H1 (cell line): ENCODE results near the gene ASCL5. TPM values are rescaled to one million over a fixed set of nuclear protein-coding genes. Genes with fewer than 3 reads are reported as not detected.

Experiments
- CTCF ChIA-PET: fragments of 300-600 bp; sonication (Branson Sonifier 250); formaldehyde crosslinking; loops from one replicate; lab custom pipeline; 2021; ENCODE audit not compliant: partially characterized antibody; lab: Charles Lee
- POLR2A ChIA-PET: fragments of 300-600 bp; sonication (Branson Sonifier 250); formaldehyde crosslinking; loops from one replicate; lab custom pipeline; 2021; ENCODE audit warnings: inconsistent platforms; ENCODE audit not compliant: partially characterized antibody; lab: Charles Lee
- DNase-seq, 2 experiments: peaks; one replicate each; pipeline versions ENCODE4 v3.0.0 to v3.0.0-alpha.2; 2010 to 2022; ENCODE audit warnings: low spot score in 2 of 2, low read depth in 1 of 2, mixed read lengths in 1 of 2
- FAIRE-seq: peaks from 2 replicates; lab custom pipeline; 2011; peaks lifted over from hg19 to GRCh38; lab: Jason Lieb, UNC
- H2AFZ ChIP-seq: 2 replicates; pipeline ENCODE4 v1.8.1; 2012; ENCODE audit warnings: low read length, inconsistent platforms
- H2AK5ac ChIP-seq: 2 replicates; pipeline ENCODE4 v1.6.1; 2013; ENCODE audit warnings: low read depth, low read length
- H2BK120ac ChIP-seq: replicated peaks from 2 replicates; pipeline ENCODE3; 2013; ENCODE audit warnings: low read depth, low read length, inconsistent platforms
- H2BK12ac ChIP-seq: 2 replicates; pipeline ENCODE4 v1.6.1; 2013; ENCODE audit warnings: low read depth, low read length
- H2BK15ac ChIP-seq: 2 replicates; pipeline ENCODE4 v1.6.1; 2013; ENCODE audit warnings: low read length
- H2BK20ac ChIP-seq: 2 replicates; pipeline ENCODE4 v1.6.1; 2013; ENCODE audit warnings: low read length
- H2BK5ac ChIP-seq: 2 replicates; pipeline ENCODE4 v1.6.1; 2013; ENCODE audit warnings: low read depth, low read length
- H3K14ac ChIP-seq: 2 replicates; pipeline ENCODE4 v1.6.1; 2013; ENCODE audit warnings: inconsistent platforms; ENCODE audit not compliant: insufficient read length
- H3K18ac ChIP-seq: 2 replicates; pipeline ENCODE4 v1.6.1; 2013; ENCODE audit warnings: low read length; ENCODE audit errors: extremely low read depth
- H3K23ac ChIP-seq: 2 replicates; pipeline ENCODE4 v1.6.1; 2013; ENCODE audit warnings: inconsistent platforms; ENCODE audit not compliant: insufficient read length
- H3K23me2 ChIP-seq: 2 replicates; pipeline ENCODE4 v1.6.1; 2013; ENCODE audit warnings: low read depth, low read length
- H3K27ac ChIP-seq: 2 replicates; pipeline ENCODE4 v1.6.1; 2011; ENCODE audit warnings: low read depth, low read length, inconsistent platforms
- H3K27me3 ChIP-seq, 4 experiments: replicated peaks in 1 of 4; 1 replicate in 1 of 4; 2 replicates in 3 of 4; pipeline versions ENCODE4 v1.6.1 to v1.8.1; 2011 to 2013; ENCODE audit warnings: low read length in 3 of 4, mild to moderate bottlenecking in 3 of 4, inconsistent platforms in 2 of 4, mixed read lengths in 2 of 4, moderate library complexity in 1 of 4; ENCODE audit not compliant: control insufficient read depth in 3 of 4, insufficient read depth in 3 of 4; ENCODE audit errors: extremely low read depth in 1 of 4
- H3K36me3 ChIP-seq, 4 experiments: 2 replicates each; pipeline versions ENCODE4 v1.6.1 to v1.8.1; 2011 to 2013; ENCODE audit warnings: mild to moderate bottlenecking in 4 of 4, low read length in 3 of 4, moderate library complexity in 2 of 4, control low read depth in 1 of 4, inconsistent platforms in 1 of 4; ENCODE audit not compliant: insufficient read depth in 4 of 4, control insufficient read depth in 2 of 4
- H3K4ac ChIP-seq: replicated peaks from 2 replicates; pipeline ENCODE3; 2013; ENCODE audit warnings: low read length, low read depth, mixed read lengths, inconsistent platforms; ENCODE audit not compliant: insufficient read length
- H3K4me1 ChIP-seq, 4 experiments: replicated peaks in 1 of 4; 1 replicate in 1 of 4; 2 replicates in 3 of 4; pipeline versions ENCODE4 v1.6.1 to v1.8.1; 2011 to 2013; ENCODE audit warnings: low read length in 3 of 4, inconsistent platforms in 2 of 4, mixed read lengths in 1 of 4; ENCODE audit not compliant: insufficient read depth in 4 of 4, control insufficient read depth in 3 of 4
- H3K4me2 ChIP-seq, 2 experiments: 2 replicates each; pipeline versions ENCODE4 v1.6.1 to v1.8.1; 2011 to 2013; ENCODE audit warnings: low read depth in 2 of 2, low read length in 2 of 2, control low read depth in 1 of 2, inconsistent platforms in 1 of 2, mild to moderate bottlenecking in 1 of 2; ENCODE audit not compliant: insufficient read depth in 1 of 2
- H3K4me3 ChIP-seq, 4 experiments: fragments of 200-600, 300-600 bp in 1 of 4; sonication (generic), shearing (Covaris generic), sonication (Bioruptor Twin) in 1 of 4; 2 replicates each; pipeline versions ENCODE4 v1.5.1 to v1.8.1; 2011 to 2016; ENCODE audit warnings: low read length in 4 of 4, low read depth in 3 of 4, control low read depth in 2 of 4, inconsistent platforms in 2 of 4, mild to moderate bottlenecking in 2 of 4, mixed read lengths in 1 of 4, moderate library complexity in 1 of 4; ENCODE audit not compliant: insufficient read depth in 2 of 4; ENCODE audit errors: extremely low read depth in 1 of 4
- H3K56ac ChIP-seq: replicated peaks from 2 replicates; pipeline ENCODE3; 2013; ENCODE audit warnings: low read depth, mild to moderate bottlenecking, mixed read lengths, low read length, inconsistent platforms; ENCODE audit not compliant: insufficient read length
- H3K79me1 ChIP-seq: 2 replicates; pipeline ENCODE4 v1.6.1; 2013; ENCODE audit warnings: low read depth, low read length, control low read depth
- H3K79me2 ChIP-seq, 2 experiments: 2 replicates each; pipeline versions ENCODE4 v1.6.1 to v1.8.1; 2012 to 2013; ENCODE audit warnings: low read length in 2 of 2, mild to moderate bottlenecking in 2 of 2, inconsistent platforms in 1 of 2; ENCODE audit not compliant: insufficient read depth in 2 of 2, control insufficient read depth in 1 of 2
- H3K9ac ChIP-seq, 4 experiments: replicated peaks in 1 of 4; 1 replicate in 1 of 4; 2 replicates in 3 of 4; pipeline versions ENCODE4 v1.6.1 to v1.8.1; 2011 to 2013; ENCODE audit warnings: low read depth in 3 of 4, low read length in 3 of 4, control low read depth in 2 of 4, mild to moderate bottlenecking in 2 of 4, moderate library complexity in 2 of 4, inconsistent platforms in 1 of 4; ENCODE audit errors: extremely low read depth in 1 of 4
- H3K9me3 ChIP-seq, 2 experiments: 2 replicates each; pipeline versions ENCODE4 v1.6.1 to v1.8.1; 2012 to 2013; ENCODE audit warnings: mild to moderate bottlenecking in 2 of 2, moderate library complexity in 2 of 2, control low read depth in 1 of 2, inconsistent platforms in 1 of 2, low read depth in 1 of 2, low read length in 1 of 2, mixed read lengths in 1 of 2; ENCODE audit not compliant: insufficient read depth in 2 of 2
- H4K20me1 ChIP-seq, 2 experiments: replicated peaks in 1 of 2; 2 replicates each; pipeline versions ENCODE3 to v1.8.1; 2011 to 2013; ENCODE audit warnings: inconsistent platforms in 2 of 2, low read length in 2 of 2, mild to moderate bottlenecking in 1 of 2; ENCODE audit not compliant: insufficient read depth in 2 of 2, control insufficient read depth in 1 of 2
- H4K5ac ChIP-seq: 2 replicates; pipeline ENCODE4 v1.6.1; 2013; ENCODE audit warnings: low read length, low read depth, mixed read lengths, inconsistent platforms; ENCODE audit not compliant: insufficient read length
- H4K8ac ChIP-seq: 2 replicates; pipeline ENCODE4 v1.8.0; 2013; ENCODE audit warnings: mild to moderate bottlenecking, moderate library complexity, low read length, inconsistent platforms; ENCODE audit not compliant: insufficient read depth; ENCODE audit errors: extremely low read depth
- H4K91ac ChIP-seq: replicated peaks from 2 replicates; pipeline ENCODE3; 2013; ENCODE audit warnings: low read length, mixed read lengths, inconsistent platforms; ENCODE audit not compliant: insufficient read length
- JUN ChIP-seq: IDR thresholded peaks from 2 replicates; pipeline ENCODE4 v1.6.1; 2011; ENCODE audit warnings: low read depth, mild to moderate bottlenecking, improper control_type of control experiment, low read length
- SIRT6 ChIP-seq: IDR thresholded peaks from one replicate; pipeline ENCODE4 v1.7.1; 2012; ENCODE audit warnings: low read length, inconsistent platforms
- SRF ChIP-seq: IDR thresholded peaks from 2 replicates; pipeline ENCODE4 v1.6.1; 2011; ENCODE audit warnings: mild to moderate bottlenecking, low read depth, low read length, moderate library complexity
- WGBS, 2 experiments: shearing (Covaris generic) in 1 of 2; methylation state at CpG; one replicate each; pipeline versions ENCODE4 v1.1.6 to v1.1.7; 2013 to 2015; ENCODE audit warnings: low lambda C conversion rate in 2 of 2, mixed read lengths in 2 of 2, inconsistent platforms in 1 of 2, low coverage in 1 of 2, missing lambda C conversion rate in 1 of 2; ENCODE audit not compliant: insufficient replicate concordance in 2 of 2, insufficient coverage in 1 of 2, insufficient read length in 1 of 2; ENCODE audit errors: extremely low coverage in 1 of 2, missing lambda C conversion rate in 1 of 2; 5-methylcytosine and 5-hydroxymethylcytosine counted together
- polyA plus RNA-seq, 7 experiments: library from polyadenylated mRNA; depleted of rRNA in 3 of 7; stranded (reverse) in 5 of 7; unstranded in 2 of 7; fragments of >200 nt in 5 of 7; fragments of 200-250 nt in 2 of 7; gene quantifications; 1 replicate in 5 of 7; 2 replicates in 1 of 7; 4 replicates in 1 of 7; pipeline versions ENCODE4 v1.2.1 to v1.2.3, GENCODE V29; 2011 to 2013; ENCODE audit warnings: missing spikeins in 2 of 7, mixed read lengths in 2 of 7
- total RNA-seq: library from RNA; stranded (reverse); fragmentation: NEBNext Ultra II Directional; extraction: Animal tissue kit (Norgen Biotek cat#: 25700); gene quantifications from 2 replicates; pipeline ENCODE4 v1.2.1, GENCODE V29; 2021
- TF ChIP-seq, protein P1 (sequence below): IDR thresholded peaks from 2 replicates; pipeline ENCODE4 v1.6.1; 2012; ENCODE audit warnings: inconsistent platforms

ASCL5 gene
- total and polyA plus RNA-seq, 2 of the 8 experiments (the other 6 are each of a cell fraction or from before 2014, with no cell fraction given) = 0.29 to 0.41 TPM

- H3K79me1 ChIP-seq = no peaks in the 10 kb centered on the region
- H3K36me3 ChIP-seq = no peaks in the 10 kb centered on the region
- H4K20me1 ChIP-seq = no peaks in the 10 kb centered on the region
- no peak overlapping the region for H3K4ac ChIP-seq
- H3K79me2 ChIP-seq = no peaks in the 10 kb centered on the region
- H2AK5ac ChIP-seq = no peak overlapping the region
- no peak overlapping the region for H3K9ac ChIP-seq
- ChIA-PET CTCF (interaction anchor here (0.5 to 16.3 kb wide), 10 partner anchors 9 to 146 kb away, joined by 3 to 343 read pairs (median 4); no protein-coding TSS in a partner anchor), POLR2A (no interaction called here)
- DNase-seq = no peak
- no peak overlapping the region for H2BK12ac ChIP-seq
- no peak overlapping the region for H3K4me2 ChIP-seq
- H2BK5ac ChIP-seq = no peak overlapping the region
- no peak overlapping the region for H4K5ac ChIP-seq
- H2BK15ac ChIP-seq = no peak overlapping the region
- no peak overlapping the region for H4K91ac ChIP-seq
- H3K4me3 ChIP-seq = no peak overlapping the region
- FAIRE-seq = no peak
- no peak overlapping the region for H3K56ac ChIP-seq
- no peak overlapping the region for H4K8ac ChIP-seq
- no peak overlapping the region for H2AFZ ChIP-seq
- no peak overlapping the region for H2BK20ac ChIP-seq
- H3K4me1 ChIP-seq = peaks cover 3 to 11% (median 9%) of the 10 kb centered on the region in 4 experiments
- no peak overlapping the region for H3K18ac ChIP-seq
- H3K23me2 ChIP-seq = no peaks in the 10 kb centered on the region
- H3K14ac ChIP-seq = no peak overlapping the region
- H3K9me3 ChIP-seq = no peaks in the 10 kb centered on the region
- H2BK120ac ChIP-seq = no peak overlapping the region
- no peaks in the 10 kb centered on the region; a peak in 1 of 7 replicates for H3K27me3 ChIP-seq
- no peak overlapping the region for H3K23ac ChIP-seq
- WGBS, 2 experiments = 88% methylated on average over 9 of the region's 9 CpGs; no CpG with 5 or more reads in 1 of the 2 experiments
- no peak overlapping the region for H3K27ac ChIP-seq
- TF ChIP-seq, protein P1, sequence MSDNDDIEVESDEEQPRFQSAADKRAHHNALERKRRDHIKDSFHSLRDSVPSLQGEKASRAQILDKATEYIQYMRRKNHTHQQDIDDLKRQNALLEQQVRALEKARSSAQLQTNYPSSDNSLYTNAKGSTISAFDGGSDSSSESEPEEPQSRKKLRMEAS = no peak
- no peak for TF ChIP-seq SRF
- TF ChIP-seq JUN = no peak
- TF ChIP-seq SIRT6 = no peak
These were observed 2.0 kb downstream of the ASCL5 start for GRCh38 chr1:201125019-201125418.
